Kidney epithelial cell (primary cell): ENCODE data around the gene ZC3H6. TPM values are rescaled to one million over a fixed set of nuclear protein-coding genes. Genes with fewer than 3 reads are reported as not detected.
"Not testable (repeated sequence)": the region's sequence is repeated elsewhere in the genome, so short reads cannot be mapped to it uniquely, and the experiment has no call there.

Experiments
- DNase-seq: peaks from one replicate; pipeline ENCODE4 v3.0.0-alpha.2; 2010; ENCODE audit warnings: low read depth
- H3K27me3 ChIP-seq: 2 replicates; pipeline ENCODE4 v1.6.0; 2011; ENCODE audit warnings: low read length; ENCODE audit not compliant: control insufficient read depth, insufficient read depth
- H3K36me3 ChIP-seq: 2 replicates; pipeline ENCODE4 v1.5.1; 2011; ENCODE audit warnings: low read length; ENCODE audit not compliant: control insufficient read depth, insufficient read depth
- H3K4me3 ChIP-seq: 2 replicates; pipeline ENCODE4 v1.5.1; 2011; ENCODE audit warnings: low read depth, mild to moderate bottlenecking, control low read depth, low read length
- CTCF ChIP-seq: IDR thresholded peaks from 2 replicates; pipeline ENCODE4 v1.5.1; 2011; ENCODE audit warnings: mild to moderate bottlenecking, moderate library complexity, low read length, control low read depth, inconsistent platforms; ENCODE audit not compliant: insufficient read depth, poor library complexity, severe bottlenecking
- total RNA-seq: library from RNA; depleted of rRNA; stranded (reverse); fragments of >200 nt; gene quantifications from 2 replicates; pipeline ENCODE4 v1.2.3, GENCODE V29; 2015

ZC3H6 gene
- total RNA-seq, 1 donor from 2014 or later, result 8.4 TPM

- no peak for DNase-seq
- Histone ChIP-seq H3K4me3 (no peak overlapping the region), H3K27me3 (no peaks in the 10 kb centered on the region), H3K36me3 (no peaks in the 10 kb centered on the region)
- no peak for TF ChIP-seq CTCF
Observed at GRCh38 chr2:112340475-112341267, 65.3 kb downstream of the ZC3H6 start.

- no peak for DNase-seq
- no peaks in the 10 kb centered on the region for H3K27me3 ChIP-seq
- no peak overlapping the region for H3K4me3 ChIP-seq
- no peak for TF ChIP-seq CTCF
- H3K36me3 ChIP-seq, result no peaks in the 10 kb centered on the region
Observed at GRCh38 chr2:112342067-112342550, 66.7 kb downstream of the ZC3H6 start.

GRCh38 chr2:112343827-112344585 lies 68.6 kb downstream of the ZC3H6 start:
- Histone ChIP-seq H3K27me3 (no peaks in the 10 kb centered on the region), H3K4me3 (no peak overlapping the region), H3K36me3 (no peaks in the 10 kb centered on the region)
- no peak for TF ChIP-seq CTCF
- no peak for DNase-seq

- TF ChIP-seq CTCF, result peak; percentile 14
- no peak for DNase-seq
- H3K36me3 ChIP-seq, result no peaks in the 10 kb centered on the region
- H3K4me3 ChIP-seq, result no peak overlapping the region
- no peaks in the 10 kb centered on the region for H3K27me3 ChIP-seq
Observed at GRCh38 chr2:112345030-112346027, 69.9 kb downstream of the ZC3H6 start.

- H3K4me3 ChIP-seq, H3K27me3 ChIP-seq, H3K36me3 ChIP-seq, DNase-seq: not testable (repeated sequence)
Observed at GRCh38 chr2:112352292-112352691, 76.9 kb downstream of the ZC3H6 start.

GRCh38 chr2:112352809-112353603 lies 77.6 kb downstream of the ZC3H6 start:
- not testable (repeated sequence) for DNase-seq, H3K27me3 ChIP-seq, H3K4me3 ChIP-seq, H3K36me3 ChIP-seq

GRCh38 chr2:112354335-112354734 lies 78.9 kb downstream of the ZC3H6 start:
- DNase-seq, H3K4me3 ChIP-seq, H3K36me3 ChIP-seq, H3K27me3 ChIP-seq: not testable (repeated sequence)

- not testable (repeated sequence) for H3K36me3 ChIP-seq, H3K27me3 ChIP-seq, DNase-seq, H3K4me3 ChIP-seq
Observed at GRCh38 chr2:112360055-112360454, 84.7 kb downstream of the ZC3H6 start.
